COR-L47 (cell line): ENCODE results near the gene LPGAT1.
A peak's percentile ranks its signal among the peaks of the same experiment; 100 is the strongest.
"Not testable (repeated sequence)": the region's sequence is repeated elsewhere in the genome, so short reads cannot be mapped to it uniquely, and the experiment has no call there.

Experiments
- DNase-seq: peaks from one replicate; lab custom pipeline; 2025; lab: John Stamatoyannopoulos, UW

LPGAT1 gene

GRCh38 chr1:211705467-211706091 is 125.0 kb downstream of the LPGAT1 start:
- no peak for DNase-seq

GRCh38 chr1:211704543-211704942 is 126.0 kb downstream of the LPGAT1 start:
- peak; percentile 63 for DNase-seq

- DNase-seq = peak; percentile 84
These were observed 126.6 kb downstream of the LPGAT1 start for GRCh38 chr1:211703812-211704537.

- DNase-seq = no peak
These were observed 128.8 kb downstream of the LPGAT1 start for GRCh38 chr1:211701733-211702132.

GRCh38 chr1:211699059-211699458 is 131.5 kb downstream of the LPGAT1 start:
- no peak for DNase-seq

DNA sequence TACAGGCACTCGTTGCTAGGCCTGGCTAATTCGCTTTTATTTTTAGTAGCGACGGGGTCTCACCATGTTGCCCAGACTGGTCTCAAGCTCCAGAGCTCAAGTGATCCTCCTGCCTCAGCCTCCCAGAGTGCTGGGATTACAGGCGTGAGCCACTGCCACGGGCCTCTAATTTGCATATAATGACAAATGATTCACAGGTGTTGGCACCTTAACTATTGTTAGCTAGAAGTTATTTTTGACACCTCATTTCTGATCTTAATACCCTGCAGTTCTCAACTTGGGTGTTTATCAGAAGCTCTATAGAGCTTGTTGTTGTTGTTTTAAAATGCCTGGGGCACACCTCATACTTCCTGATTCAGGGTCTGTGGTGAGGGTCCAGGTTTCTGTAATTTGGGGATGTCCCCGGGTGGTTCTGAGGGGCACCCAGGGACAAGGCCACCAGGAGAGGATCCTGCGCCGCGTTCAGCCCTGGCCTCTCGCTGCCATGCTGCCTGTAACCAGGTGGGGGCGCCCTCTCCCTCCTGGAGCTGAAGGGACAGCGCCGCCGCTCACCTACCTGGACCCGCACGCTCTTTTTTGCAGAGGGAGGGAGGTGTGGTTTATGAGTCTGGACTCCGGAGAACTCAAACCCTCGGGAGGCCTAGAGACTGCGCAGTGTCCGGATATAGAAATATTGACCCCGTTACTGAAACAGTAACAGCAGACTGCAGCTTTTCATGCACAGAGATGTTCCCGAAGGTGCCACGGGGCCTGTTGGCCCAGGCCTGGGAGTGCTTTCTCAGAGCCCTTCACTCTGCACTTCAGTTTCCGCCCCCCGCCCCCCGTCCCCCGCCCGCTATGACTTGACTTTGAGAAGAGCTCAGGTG is 132.2 kb downstream of the LPGAT1 start:
- DNase-seq = peak; percentile 70

DNA sequence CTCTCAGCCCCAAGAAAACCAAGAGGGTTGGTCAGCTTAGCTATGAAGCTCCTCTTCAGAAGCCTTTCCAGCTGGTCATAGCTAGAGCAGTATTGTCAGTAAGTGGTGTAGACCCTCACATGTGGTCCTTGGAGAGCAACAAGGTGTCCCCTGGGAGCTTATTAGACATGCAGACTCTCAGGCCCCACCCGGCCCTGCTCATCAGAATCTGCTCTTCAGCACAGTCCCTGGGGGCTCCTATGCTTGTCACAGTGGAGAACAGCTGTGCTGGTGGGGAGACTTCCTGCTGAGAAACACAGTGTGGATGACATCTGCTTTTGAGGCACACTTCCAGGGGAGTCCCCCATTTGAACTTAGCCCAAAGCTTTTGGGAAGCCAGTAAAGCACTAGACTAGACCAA is 133.2 kb downstream of the LPGAT1 start:
- DNase-seq = no peak

DNA sequence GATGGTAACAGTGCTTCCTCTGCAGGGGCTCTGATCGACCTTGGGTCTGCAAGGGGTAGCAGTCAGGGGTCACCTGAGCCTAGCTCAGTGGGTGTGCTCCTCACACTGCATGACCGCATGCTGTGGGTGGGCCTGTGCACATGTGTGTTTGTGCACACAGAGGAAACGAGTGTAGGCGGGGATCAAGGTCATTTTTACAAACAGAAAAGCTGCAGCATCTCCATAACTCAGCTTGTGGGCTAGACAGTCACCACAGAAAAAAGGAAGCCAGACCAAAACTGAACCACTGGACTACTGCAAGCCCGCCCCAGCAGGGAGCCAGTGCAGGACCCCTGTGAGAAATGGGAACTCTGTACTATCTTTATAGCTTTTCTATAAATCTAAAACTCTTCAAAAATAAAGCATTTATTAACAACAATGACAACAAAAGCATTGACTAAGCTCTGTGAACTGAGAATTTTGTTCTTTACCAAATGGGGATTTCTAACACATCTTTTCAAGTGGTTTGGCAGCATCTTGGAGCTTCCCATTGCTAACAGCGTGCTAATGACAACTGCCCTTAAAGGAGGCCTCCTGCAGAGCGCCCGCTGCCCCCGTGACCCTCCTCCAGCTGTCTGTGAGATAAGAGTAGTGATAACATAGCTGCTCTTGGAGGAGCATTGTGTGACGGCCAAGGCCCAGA is 135.3 kb downstream of the LPGAT1 start:
- DNase-seq = no peak

- DNase-seq = not testable (repeated sequence)
These were observed 136.7 kb downstream of the LPGAT1 start for GRCh38 chr1:211693911-211694310.
